NB4 (cell line): ENCODE measurements around the gene ATAD3A.

ENCODE experiments used
- POLR2A ChIP-seq: IDR thresholded peaks from 2 replicates; pipeline ENCODE4 v1.6.1; 2011; ENCODE audit warnings: mild to moderate bottlenecking; ENCODE audit not compliant: insufficient read length; ENCODE audit errors: extremely low read depth
- TF ChIP-seq, protein P1 (sequence below): IDR thresholded peaks from one replicate; pipeline ENCODE4 v1.5.1; 2012; ENCODE audit warnings: low read depth, low read length
- TF ChIP-seq, protein P2 (sequence below): IDR thresholded peaks from 2 replicates; pipeline ENCODE4 v1.6.1; 2011; ENCODE audit warnings: low read depth, low read length

DNA sequence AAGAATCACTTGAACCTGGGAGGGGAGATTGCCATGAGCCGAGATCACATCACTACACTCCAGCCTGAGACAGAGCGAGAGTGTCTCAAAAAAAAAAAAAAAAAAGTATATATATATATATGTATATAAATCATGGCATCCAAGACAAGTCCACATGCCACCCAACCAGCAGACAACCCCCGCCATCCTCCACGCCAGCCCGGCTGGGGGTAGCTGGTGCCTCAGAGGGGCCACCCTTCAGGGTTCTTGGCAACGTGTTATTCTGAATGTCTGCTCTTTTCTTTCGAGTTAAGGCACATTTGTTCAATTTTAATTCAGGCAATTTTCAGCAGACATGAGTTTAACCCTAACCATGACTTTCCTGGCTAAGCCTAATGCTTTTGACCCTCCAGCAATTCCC, 38.1 kb downstream of the ATAD3A start:
- TF ChIP-seq, protein P1, sequence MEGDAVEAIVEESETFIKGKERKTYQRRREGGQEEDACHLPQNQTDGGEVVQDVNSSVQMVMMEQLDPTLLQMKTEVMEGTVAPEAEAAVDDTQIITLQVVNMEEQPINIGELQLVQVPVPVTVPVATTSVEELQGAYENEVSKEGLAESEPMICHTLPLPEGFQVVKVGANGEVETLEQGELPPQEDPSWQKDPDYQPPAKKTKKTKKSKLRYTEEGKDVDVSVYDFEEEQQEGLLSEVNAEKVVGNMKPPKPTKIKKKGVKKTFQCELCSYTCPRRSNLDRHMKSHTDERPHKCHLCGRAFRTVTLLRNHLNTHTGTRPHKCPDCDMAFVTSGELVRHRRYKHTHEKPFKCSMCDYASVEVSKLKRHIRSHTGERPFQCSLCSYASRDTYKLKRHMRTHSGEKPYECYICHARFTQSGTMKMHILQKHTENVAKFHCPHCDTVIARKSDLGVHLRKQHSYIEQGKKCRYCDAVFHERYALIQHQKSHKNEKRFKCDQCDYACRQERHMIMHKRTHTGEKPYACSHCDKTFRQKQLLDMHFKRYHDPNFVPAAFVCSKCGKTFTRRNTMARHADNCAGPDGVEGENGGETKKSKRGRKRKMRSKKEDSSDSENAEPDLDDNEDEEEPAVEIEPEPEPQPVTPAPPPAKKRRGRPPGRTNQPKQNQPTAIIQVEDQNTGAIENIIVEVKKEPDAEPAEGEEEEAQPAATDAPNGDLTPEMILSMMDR: no peak
- no peak for TF ChIP-seq POLR2A
- TF ChIP-seq, protein P2, sequence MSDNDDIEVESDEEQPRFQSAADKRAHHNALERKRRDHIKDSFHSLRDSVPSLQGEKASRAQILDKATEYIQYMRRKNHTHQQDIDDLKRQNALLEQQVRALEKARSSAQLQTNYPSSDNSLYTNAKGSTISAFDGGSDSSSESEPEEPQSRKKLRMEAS: no peak
